HEK293 (cell line): ENCODE data around the gene CYB5R3.
A peak's percentile ranks its signal among the peaks of the same experiment; 100 is the strongest.

Source experiments
- CTCF ChIA-PET: fragments of 350-600 bp; formaldehyde crosslinking; extraction: SDS; loops from one replicate; lab custom pipeline; 2021; ENCODE audit warnings: antibody characterized with exemption; lab: Yijun Ruan, JAX
- POLR2A ChIA-PET: fragments of 300-600 bp; formaldehyde crosslinking; extraction: SDS; loops from one replicate; lab custom pipeline; 2020; ENCODE audit warnings: antibody characterized with exemption, inconsistent platforms; lab: Yijun Ruan, JAX
- H3K27ac ChIP-seq: fragments of 200-500 bp; sonication (Bioruptor generic); 2 replicates; pipeline ENCODE4 v1.5.1; 2014; ENCODE audit warnings: low read depth, low read length, control low read depth, inconsistent platforms; ENCODE audit errors: extremely low read depth
- H3K36me3 ChIP-seq, 2 experiments: fragments of 200-500 bp in 1 of 2; sonication (Bioruptor generic) in 1 of 2; 1 replicate in 1 of 2; 2 replicates in 1 of 2; pipeline ENCODE4 v1.5.1; 2014 to 2017; ENCODE audit warnings: inconsistent platforms in 2 of 2, low read length in 2 of 2; ENCODE audit not compliant: control insufficient read depth in 2 of 2, insufficient read depth in 1 of 2
- H3K4me1 ChIP-seq: fragments of 200-500 bp; sonication (Bioruptor generic); 2 replicates; pipeline ENCODE4 v1.5.1; 2014; ENCODE audit warnings: mild to moderate bottlenecking, low read length, inconsistent platforms; ENCODE audit not compliant: control insufficient read depth, insufficient read depth
- H3K4me3 ChIP-seq: 2 replicates; pipeline ENCODE4 v1.5.1; 2011; ENCODE audit warnings: low read depth, mild to moderate bottlenecking, control low read depth, low read length, moderate library complexity
- H3K9me3 ChIP-seq: fragments of 200-500 bp; sonication (Bioruptor generic); 2 replicates; pipeline ENCODE4 v1.5.1; 2014; ENCODE audit warnings: low read depth, low read length, inconsistent platforms; ENCODE audit not compliant: control insufficient read depth, insufficient read depth
- BCL11B ChIP-seq: fragments of 450-650 bp; formaldehyde crosslinking; IDR thresholded peaks from 2 replicates; pipeline ENCODE4 v1.5.1; 2016; ENCODE audit warnings: low read depth, missing biosample characterization, missing genetic modification characterization
- CTCF ChIP-seq: fragments of 450-650 bp; formaldehyde crosslinking; IDR thresholded peaks from 2 replicates; pipeline ENCODE4 v1.5.1; 2016; ENCODE audit warnings: missing biosample characterization, missing genetic modification characterization
- IKZF3 ChIP-seq: fragments of 450-650 bp; IDR thresholded peaks from 2 replicates; pipeline ENCODE4 v1.5.0; 2018; ENCODE audit warnings: missing biosample characterization, mild to moderate bottlenecking, missing genetic modification characterization, moderate library complexity
- KLF1 ChIP-seq: fragments of 450-650 bp; formaldehyde crosslinking; IDR thresholded peaks from 2 replicates; pipeline ENCODE4 v1.5.1; 2016; ENCODE audit warnings: missing biosample characterization, missing genetic modification characterization
- MEIS1 ChIP-seq: sonication (generic); formaldehyde crosslinking; IDR thresholded peaks from 2 replicates; pipeline ENCODE4 v1.8.1; 2022; ENCODE audit warnings: missing genetic modification reagents, mild to moderate bottlenecking, borderline replicate concordance
- MZF1 ChIP-seq: fragments of 450-650 bp; formaldehyde crosslinking; IDR thresholded peaks from 2 replicates; pipeline ENCODE4 v1.5.1; 2017; ENCODE audit warnings: missing biosample characterization, missing genetic modification characterization, borderline replicate concordance
- PATZ1 ChIP-seq: fragments of 450-650 bp; formaldehyde crosslinking; IDR thresholded peaks from 2 replicates; pipeline ENCODE4 v1.5.1; 2016; ENCODE audit warnings: missing biosample characterization, missing genetic modification characterization
- PRDM10 ChIP-seq: fragments of 450-650 bp; formaldehyde crosslinking; IDR thresholded peaks from 2 replicates; pipeline ENCODE4 v1.5.1; 2016; ENCODE audit warnings: missing biosample characterization, missing genetic modification characterization
- TRIM28 ChIP-seq: IDR thresholded peaks from 2 replicates; pipeline ENCODE4 v1.6.1; 2011; ENCODE audit warnings: low read length, control low read depth, borderline replicate concordance
- ZBTB6 ChIP-seq: fragments of 450-650 bp; formaldehyde crosslinking; IDR thresholded peaks from 2 replicates; pipeline ENCODE4 v1.5.1; 2017; ENCODE audit warnings: missing biosample characterization, missing genetic modification characterization
- ZNF10 ChIP-seq: fragments of 450-650 bp; formaldehyde crosslinking; IDR thresholded peaks from 2 replicates; pipeline ENCODE4 v1.5.1; 2017; ENCODE audit warnings: missing biosample characterization, missing genetic modification characterization
- ZNF174 ChIP-seq: fragments of 450-650 bp; formaldehyde crosslinking; IDR thresholded peaks from 2 replicates; pipeline ENCODE4 v1.5.0; 2017; ENCODE audit warnings: missing biosample characterization, mild to moderate bottlenecking, missing genetic modification characterization
- ZNF24 ChIP-seq: fragments of 450-650 bp; formaldehyde crosslinking; IDR thresholded peaks from 2 replicates; pipeline ENCODE4 v1.5.1; 2016; ENCODE audit warnings: missing biosample characterization, missing genetic modification characterization
- ZNF274 ChIP-seq, 2 experiments: fragments of 200-500 bp in 1 of 2; fragments of 450-650 bp in 1 of 2; sonication (Bioruptor generic) in 1 of 2; formaldehyde crosslinking in 1 of 2; IDR thresholded peaks; 2 replicates each; pipeline versions ENCODE4 v1.5.1 to v1.6.1; 2014 to 2016; ENCODE audit warnings: borderline replicate concordance in 1 of 2, inconsistent platforms in 1 of 2, low read length in 1 of 2, missing biosample characterization in 1 of 2, missing genetic modification characterization in 1 of 2
- ZNF394 ChIP-seq: fragments of 450-650 bp; formaldehyde crosslinking; IDR thresholded peaks from 2 replicates; pipeline ENCODE4 v1.5.1; 2016; ENCODE audit warnings: missing biosample characterization, missing genetic modification characterization, mild to moderate bottlenecking, moderate library complexity, borderline replicate concordance
- ZNF514 ChIP-seq: fragments of 450-650 bp; formaldehyde crosslinking; IDR thresholded peaks from 2 replicates; pipeline ENCODE4 v1.5.1; 2016; ENCODE audit warnings: missing biosample characterization, missing genetic modification characterization
- ZNF558 ChIP-seq: fragments of 450-650 bp; formaldehyde crosslinking; IDR thresholded peaks from 2 replicates; pipeline ENCODE4 v1.5.1; 2016; ENCODE audit warnings: missing biosample characterization, missing genetic modification characterization
- ZNF629 ChIP-seq: fragments of 450-650 bp; formaldehyde crosslinking; IDR thresholded peaks from 2 replicates; pipeline ENCODE4 v1.5.1; 2017; ENCODE audit warnings: missing biosample characterization, missing genetic modification characterization
- ZNF660 ChIP-seq: fragments of 450-650 bp; IDR thresholded peaks from 2 replicates; pipeline ENCODE4 v1.5.1; 2018; ENCODE audit warnings: missing biosample characterization, mild to moderate bottlenecking, missing genetic modification characterization
- ZNF664 ChIP-seq: fragments of 450-650 bp; formaldehyde crosslinking; IDR thresholded peaks from 2 replicates; pipeline ENCODE4 v1.5.1; 2016; ENCODE audit warnings: missing biosample characterization, missing genetic modification characterization

Gene CYB5R3

GRCh38 chr22:42622061-42622710, 27.0 kb downstream of the CYB5R3 start:
- peaks cover 5% of the 10 kb centered on the region for H3K4me1 ChIP-seq
- POLR2A ChIA-PET: interaction anchor here (1.9 kb wide), 1 partner anchor 27 kb away, joined by 5 read pairs; the partner anchor contains the start of gene CYB5R3
- no peak overlapping the region for H3K4me3 ChIP-seq
- TF ChIP-seq TRIM28 (no peak), BCL11B (0 out of 2 replicates have a peak, but pooled peaks have one; percentile 45)
- TF ChIP-seq, all 188 proteins: peak for 1
- CTCF ChIA-PET: interaction anchor here (0.6 to 4.4 kb wide), 25 partner anchors 8 to 1166 kb away, joined by 3 to 23 read pairs (median 5); partner anchors contain the start of gene CYB5R3
- H3K9me3 ChIP-seq: no peaks in the 10 kb centered on the region
- peaks cover 6 to 62% of the 10 kb centered on the region in 2 experiments; a peak in 2 of 3 replicates for H3K36me3 ChIP-seq
- H3K27ac ChIP-seq: 0 out of 2 replicates have a peak overlapping the region, but pooled peaks have one; percentile 7

- ChIA-PET CTCF (interaction anchor here (0.6 to 4.4 kb wide), 48 partner anchors 8 to 1165 kb away, joined by 3 to 23 read pairs (median 4); partner anchors contain the start of gene CYB5R3), POLR2A (interaction anchor here (0.5 to 1.9 kb wide), 3 partner anchors 28 to 223 kb away, joined by 4 to 5 read pairs (median 4); partner anchors contain the start of gene CYB5R3)
- no peaks in the 10 kb centered on the region for H3K9me3 ChIP-seq
- peaks cover 6 to 55% of the 10 kb centered on the region in 2 experiments; a peak in 2 of 3 replicates for H3K36me3 ChIP-seq
- no peak overlapping the region for H3K4me3 ChIP-seq
- H3K4me1 ChIP-seq: peaks cover 5% of the 10 kb centered on the region
- no peak overlapping the region for H3K27ac ChIP-seq
- peak; percentile 82 for TF ChIP-seq IKZF3 (tag by site-specific recombination)
- TF ChIP-seq ZNF394: no peak
- peak; percentile 59; the same call in 1 of the 2 replicates for TF ChIP-seq ZBTB6 (tag by site-specific recombination)
- TF ChIP-seq KLF1 (tag by site-specific recombination): peak; percentile 41; the same call in 1 of the 2 replicates
- no peak for TF ChIP-seq ZNF514 (tag by site-specific recombination)
- peak; percentile 96 for TF ChIP-seq CTCF
- no peak for TF ChIP-seq ZNF24 (tag by site-specific recombination)
- no peak for TF ChIP-seq ZNF10 (tag by site-specific recombination)
- TF ChIP-seq BCL11B: no peak
- peak; percentile 40; the same call in 1 of the 2 replicates for TF ChIP-seq PATZ1 (tag by site-specific recombination)
- TF ChIP-seq ZNF664 (tag by site-specific recombination): peak; percentile 97
- TF ChIP-seq MEIS1: no peak
- no peak; the same call in 1 of the 2 replicates for TF ChIP-seq ZNF660 (tag by site-specific recombination)
- TF ChIP-seq ZNF558 (tag by site-specific recombination): no peak
- no peak for TF ChIP-seq ZNF274 (IDR thresholded peaks at IDR 0.05; ENCODE audit: low read length)
- TF ChIP-seq ZNF274 (tag by site-specific recombination; IDR thresholded peaks at IDR 0.05; ENCODE audit: borderline replicate concordance): no peak
- 0 out of 2 replicates have a peak, but pooled peaks have one; percentile 10 for TF ChIP-seq PRDM10 (tag by site-specific recombination)
- TF ChIP-seq ZNF174 (tag by site-specific recombination): no peak
- no peak for TF ChIP-seq ZNF629 (tag by site-specific recombination)
- no peak for TF ChIP-seq MZF1 (tag by site-specific recombination)
Observed at GRCh38 chr22:42621505-42622002, 27.6 kb downstream of the CYB5R3 start.
